Cardiac fibroblast (primary cell): ENCODE data around the gene SCN8A.

ENCODE experiments used
- DNase-seq, 2 donors: peaks; one replicate each; pipeline versions ENCODE4 v3.0.0 to v3.0.0-alpha.2; 2010; ENCODE audit warnings: low read depth in 2 of 2
- H3K4me3 ChIP-seq, 2 donors: replicated peaks in 1 of 2; 1 replicate in 1 of 2; 2 replicates in 1 of 2; pipeline ENCODE4 v1.5.1; 2011; ENCODE audit warnings: low read depth in 2 of 2, low read length in 2 of 2, mild to moderate bottlenecking in 2 of 2, moderate library complexity in 1 of 2
- TF ChIP-seq, protein P1 (sequence below): IDR thresholded peaks from one replicate; pipeline ENCODE4 v1.5.1; 2011; ENCODE audit warnings: low read depth, mild to moderate bottlenecking, low read length, inconsistent platforms

The SCN8A gene

DNA sequence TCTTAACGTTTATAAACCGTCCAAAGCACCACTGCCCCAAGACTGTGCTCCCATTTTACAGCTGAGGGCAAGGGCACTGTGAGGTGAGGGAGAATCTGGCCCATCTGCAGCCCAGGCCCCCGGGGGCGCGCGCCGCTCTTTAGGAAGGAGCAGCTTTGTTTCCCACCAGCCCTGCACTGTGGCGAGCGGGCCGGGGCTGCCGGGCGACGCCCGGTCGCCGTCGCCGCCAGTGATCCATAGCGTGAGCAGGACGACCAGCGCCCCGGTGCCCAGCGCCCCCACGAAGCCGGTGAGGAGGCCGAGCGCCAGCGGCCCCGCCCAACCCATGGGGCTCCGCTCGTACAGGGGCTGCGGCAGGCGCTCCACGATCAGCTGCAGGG, 222.9 kb downstream of the SCN8A start:
- H3K4me3 ChIP-seq, result no peak overlapping the region
- TF ChIP-seq, protein P1, sequence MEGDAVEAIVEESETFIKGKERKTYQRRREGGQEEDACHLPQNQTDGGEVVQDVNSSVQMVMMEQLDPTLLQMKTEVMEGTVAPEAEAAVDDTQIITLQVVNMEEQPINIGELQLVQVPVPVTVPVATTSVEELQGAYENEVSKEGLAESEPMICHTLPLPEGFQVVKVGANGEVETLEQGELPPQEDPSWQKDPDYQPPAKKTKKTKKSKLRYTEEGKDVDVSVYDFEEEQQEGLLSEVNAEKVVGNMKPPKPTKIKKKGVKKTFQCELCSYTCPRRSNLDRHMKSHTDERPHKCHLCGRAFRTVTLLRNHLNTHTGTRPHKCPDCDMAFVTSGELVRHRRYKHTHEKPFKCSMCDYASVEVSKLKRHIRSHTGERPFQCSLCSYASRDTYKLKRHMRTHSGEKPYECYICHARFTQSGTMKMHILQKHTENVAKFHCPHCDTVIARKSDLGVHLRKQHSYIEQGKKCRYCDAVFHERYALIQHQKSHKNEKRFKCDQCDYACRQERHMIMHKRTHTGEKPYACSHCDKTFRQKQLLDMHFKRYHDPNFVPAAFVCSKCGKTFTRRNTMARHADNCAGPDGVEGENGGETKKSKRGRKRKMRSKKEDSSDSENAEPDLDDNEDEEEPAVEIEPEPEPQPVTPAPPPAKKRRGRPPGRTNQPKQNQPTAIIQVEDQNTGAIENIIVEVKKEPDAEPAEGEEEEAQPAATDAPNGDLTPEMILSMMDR, result no peak
- DNase-seq, result no peak

DNA sequence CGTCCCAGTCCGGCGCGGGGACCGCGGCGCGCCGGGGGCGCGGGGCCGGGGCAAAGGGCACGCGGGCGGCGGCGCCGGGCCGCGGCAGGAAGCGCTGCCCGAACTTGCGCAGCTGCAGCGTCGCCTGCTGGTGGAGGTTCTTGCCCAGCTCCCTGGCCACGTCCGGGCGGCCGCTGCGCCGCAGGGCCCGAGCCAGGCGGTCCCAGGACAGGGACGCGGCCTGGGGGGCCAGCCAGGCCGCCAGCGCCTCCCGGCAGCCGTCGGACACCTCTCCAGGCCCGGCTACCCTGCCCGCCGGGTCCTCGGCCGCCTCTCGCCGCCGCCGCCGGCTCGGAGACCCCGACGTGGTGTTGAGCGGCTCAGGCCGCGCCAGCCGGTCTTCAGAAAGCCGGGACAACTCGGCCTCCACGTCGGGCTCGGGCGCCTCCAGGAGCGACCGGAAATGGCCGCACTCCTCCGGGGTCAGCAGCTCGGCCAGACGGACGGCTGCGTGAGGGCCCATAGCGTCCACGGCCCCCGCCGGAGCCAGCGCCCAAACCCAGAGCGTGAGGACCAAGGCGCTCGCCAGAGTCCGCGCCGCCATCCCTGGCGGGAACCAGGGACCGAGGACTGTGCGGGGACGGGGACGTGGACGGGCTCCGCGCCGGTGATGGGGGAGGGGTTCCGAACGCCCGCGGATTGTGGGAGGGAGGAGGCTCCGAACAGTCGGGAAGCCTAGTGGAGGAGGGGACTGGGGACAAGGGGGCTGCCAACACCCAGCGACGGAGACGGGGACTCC, 223.5 kb downstream of the SCN8A start:
- peak overlapping the region; percentile 23 to 26 for H3K4me3 ChIP-seq
- TF ChIP-seq, protein P1, result peak; percentile 50
- DNase-seq, result peak; percentile 71 to 79

DNA sequence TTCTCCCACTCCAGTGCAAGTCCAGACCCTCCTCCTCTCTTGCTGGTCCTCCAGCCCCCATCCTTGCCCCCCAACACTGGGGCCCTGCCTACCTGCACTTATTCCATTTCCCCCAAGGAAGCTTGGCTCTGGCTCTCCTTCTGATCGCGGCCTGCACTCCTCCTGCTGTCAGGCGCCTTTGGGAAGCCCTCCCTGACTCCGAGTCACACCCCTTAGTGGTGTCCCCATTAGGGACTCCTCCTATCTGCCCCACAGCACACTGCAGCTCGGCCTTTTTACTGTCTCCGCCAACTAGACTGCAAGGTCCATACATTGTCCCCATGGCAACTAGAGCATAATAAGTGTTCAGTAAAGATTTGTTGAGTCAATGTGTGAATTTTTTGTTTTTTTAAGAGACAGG, 224.5 kb downstream of the SCN8A start:
- DNase-seq, result no peak
- no peak overlapping the region for H3K4me3 ChIP-seq
- TF ChIP-seq, protein P1, result no peak

DNA sequence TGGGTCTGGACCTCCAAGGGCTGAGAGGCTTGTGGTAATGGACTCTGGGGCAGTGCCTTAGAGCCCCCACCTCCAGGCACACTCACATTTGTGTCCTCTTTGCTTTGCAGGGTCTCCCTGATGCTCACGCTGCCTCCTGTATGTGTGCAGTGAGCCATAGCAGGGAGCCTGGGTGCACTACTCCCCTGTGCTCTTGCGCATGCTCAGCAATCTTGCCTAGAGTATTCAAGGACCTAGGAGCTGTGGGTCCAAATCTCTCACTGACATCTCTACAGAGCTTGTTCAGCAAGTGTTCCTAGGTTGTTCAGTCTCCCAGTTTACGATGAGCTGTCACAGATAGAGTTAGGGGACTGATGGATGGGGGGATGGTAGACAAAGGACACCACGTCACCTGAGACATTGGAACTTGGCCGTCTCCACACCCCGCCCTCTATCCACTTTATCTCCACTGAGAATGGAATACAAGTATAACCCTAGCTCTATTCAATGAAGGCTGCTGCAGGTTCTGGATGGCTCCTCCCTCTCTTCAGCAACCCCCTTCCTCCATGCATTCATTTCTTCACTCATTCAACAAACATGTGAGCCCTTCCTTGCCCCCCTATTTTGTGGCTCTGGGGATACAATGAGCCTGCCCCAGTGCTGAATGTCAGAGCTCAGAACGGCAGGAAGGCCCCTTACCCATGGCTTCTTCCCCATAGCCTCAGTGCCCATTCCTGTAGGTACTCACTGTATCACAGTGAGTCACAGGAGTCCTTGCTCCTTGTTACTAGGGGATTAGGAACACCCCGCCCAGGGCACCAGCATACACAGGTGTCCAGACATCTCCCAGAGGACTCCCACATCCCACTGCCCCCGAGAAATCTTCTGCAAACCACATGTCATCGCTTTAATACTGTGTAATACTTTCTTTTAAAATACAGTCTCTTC, 226.3 kb downstream of the SCN8A start:
- H3K4me3 ChIP-seq, result no peak overlapping the region
- TF ChIP-seq, protein P1, result no peak
- DNase-seq, result no peak

DNA sequence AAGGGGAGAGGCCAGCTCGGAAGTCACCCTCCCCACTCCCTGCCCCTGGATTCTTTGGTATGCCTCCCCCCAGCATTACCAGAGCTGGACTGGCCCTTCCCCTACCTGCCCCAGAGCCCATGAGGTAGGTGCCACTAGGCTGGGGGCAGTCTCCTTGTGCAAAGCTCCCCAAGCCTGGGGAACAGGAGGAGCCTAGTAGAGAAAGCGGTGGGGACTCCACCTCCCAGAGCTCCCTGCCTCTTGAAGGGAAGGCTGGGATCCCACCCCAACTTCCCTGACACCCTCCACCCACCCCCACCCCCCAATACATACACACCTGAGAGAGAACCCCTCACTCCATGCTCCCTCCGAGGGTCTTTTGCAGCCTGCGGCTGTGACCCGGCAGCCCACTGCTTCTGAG, 227.1 kb downstream of the SCN8A start:
- no peak overlapping the region for H3K4me3 ChIP-seq
- TF ChIP-seq, protein P1, result no peak
- no peak for DNase-seq

DNA sequence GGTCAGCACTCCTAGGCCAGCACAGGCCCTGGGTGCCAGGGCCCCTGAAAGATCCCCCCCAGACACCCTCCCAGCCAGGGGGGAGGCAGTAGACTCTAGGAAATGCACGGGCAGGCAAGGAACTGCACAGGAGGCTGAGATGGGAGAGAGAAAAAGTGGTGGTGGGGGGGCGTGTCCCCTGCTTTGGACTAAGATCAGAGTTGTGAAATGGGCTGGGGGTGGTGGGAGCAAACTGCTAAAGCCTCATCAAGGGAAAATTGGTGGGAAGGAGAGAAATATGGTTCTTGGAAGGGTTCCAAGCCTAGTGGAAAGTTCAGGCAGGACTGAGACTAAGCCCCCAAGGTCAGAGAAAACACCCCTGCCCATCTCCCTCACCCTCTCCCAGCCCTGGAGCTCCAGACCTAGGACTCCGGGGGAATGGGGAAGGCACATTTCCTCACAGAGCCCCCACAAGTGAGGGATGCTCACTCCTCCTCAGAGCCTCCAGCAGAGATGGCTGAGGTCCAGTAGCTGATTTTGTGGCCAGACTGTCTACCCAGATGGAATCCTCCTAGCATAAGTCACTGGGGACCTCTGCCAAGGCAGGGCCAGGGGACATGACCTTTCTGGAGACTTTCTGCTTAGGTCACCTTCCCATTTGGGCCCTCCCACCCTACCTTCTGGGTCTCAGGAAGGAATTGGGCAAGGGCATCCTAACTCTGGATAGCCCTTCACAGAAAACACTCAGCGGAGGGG, 227.7 kb downstream of the SCN8A start:
- TF ChIP-seq, protein P1, result no peak
- H3K4me3 ChIP-seq, result no peak overlapping the region
- DNase-seq, result peak; percentile 72 to 83
